Kidney epithelial cell (primary cell): ENCODE data around the gene VAV2. TPM values are rescaled to one million over a fixed set of nuclear protein-coding genes. Genes with fewer than 3 reads are reported as not detected.

ENCODE experiments used
- DNase-seq: peaks from one replicate; pipeline ENCODE4 v3.0.0-alpha.2; 2010; ENCODE audit warnings: low read depth
- H3K27me3 ChIP-seq: 2 replicates; pipeline ENCODE4 v1.6.0; 2011; ENCODE audit warnings: low read length; ENCODE audit not compliant: control insufficient read depth, insufficient read depth
- H3K36me3 ChIP-seq: 2 replicates; pipeline ENCODE4 v1.5.1; 2011; ENCODE audit warnings: low read length; ENCODE audit not compliant: control insufficient read depth, insufficient read depth
- H3K4me3 ChIP-seq: 2 replicates; pipeline ENCODE4 v1.5.1; 2011; ENCODE audit warnings: low read depth, mild to moderate bottlenecking, control low read depth, low read length
- total RNA-seq: library from RNA; depleted of rRNA; stranded (reverse); fragments of >200 nt; gene quantifications from 2 replicates; pipeline ENCODE4 v1.2.3, GENCODE V29; 2015
- TF ChIP-seq, protein P1 (sequence below): IDR thresholded peaks from 2 replicates; pipeline ENCODE4 v1.5.1; 2011; ENCODE audit warnings: mild to moderate bottlenecking, moderate library complexity, low read length, control low read depth, inconsistent platforms; ENCODE audit not compliant: insufficient read depth, poor library complexity, severe bottlenecking

VAV2 gene
- total RNA-seq, 1 donor from 2014 or later: 37.8 TPM

DNA sequence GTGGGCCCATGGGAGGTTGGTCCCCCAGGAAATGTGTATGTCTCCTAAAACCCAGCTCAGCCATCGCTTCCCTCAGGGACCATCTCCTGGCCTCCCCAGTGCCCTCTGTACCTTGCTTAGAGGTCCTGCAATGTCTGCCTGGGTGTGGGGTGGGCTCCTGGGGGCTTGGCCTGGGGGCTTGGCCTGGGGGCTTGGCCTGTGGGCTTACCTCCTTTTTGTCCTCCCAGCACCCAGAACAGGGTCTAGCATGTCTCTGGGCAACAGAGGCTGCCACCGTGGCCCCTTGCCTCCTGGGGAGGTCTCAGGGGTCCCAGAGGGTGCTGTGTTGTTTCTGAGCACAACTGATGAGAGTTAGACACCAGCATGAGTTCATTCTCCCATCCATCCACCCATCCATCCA lies 10.7 kb upstream of the VAV2 start:
- DNase-seq: no peak
- H3K27me3 ChIP-seq: peaks cover 5% of the 10 kb centered on the region
- H3K4me3 ChIP-seq: no peak overlapping the region
- TF ChIP-seq, protein P1, sequence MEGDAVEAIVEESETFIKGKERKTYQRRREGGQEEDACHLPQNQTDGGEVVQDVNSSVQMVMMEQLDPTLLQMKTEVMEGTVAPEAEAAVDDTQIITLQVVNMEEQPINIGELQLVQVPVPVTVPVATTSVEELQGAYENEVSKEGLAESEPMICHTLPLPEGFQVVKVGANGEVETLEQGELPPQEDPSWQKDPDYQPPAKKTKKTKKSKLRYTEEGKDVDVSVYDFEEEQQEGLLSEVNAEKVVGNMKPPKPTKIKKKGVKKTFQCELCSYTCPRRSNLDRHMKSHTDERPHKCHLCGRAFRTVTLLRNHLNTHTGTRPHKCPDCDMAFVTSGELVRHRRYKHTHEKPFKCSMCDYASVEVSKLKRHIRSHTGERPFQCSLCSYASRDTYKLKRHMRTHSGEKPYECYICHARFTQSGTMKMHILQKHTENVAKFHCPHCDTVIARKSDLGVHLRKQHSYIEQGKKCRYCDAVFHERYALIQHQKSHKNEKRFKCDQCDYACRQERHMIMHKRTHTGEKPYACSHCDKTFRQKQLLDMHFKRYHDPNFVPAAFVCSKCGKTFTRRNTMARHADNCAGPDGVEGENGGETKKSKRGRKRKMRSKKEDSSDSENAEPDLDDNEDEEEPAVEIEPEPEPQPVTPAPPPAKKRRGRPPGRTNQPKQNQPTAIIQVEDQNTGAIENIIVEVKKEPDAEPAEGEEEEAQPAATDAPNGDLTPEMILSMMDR: no peak
- H3K36me3 ChIP-seq: no peaks in the 10 kb centered on the region

DNA sequence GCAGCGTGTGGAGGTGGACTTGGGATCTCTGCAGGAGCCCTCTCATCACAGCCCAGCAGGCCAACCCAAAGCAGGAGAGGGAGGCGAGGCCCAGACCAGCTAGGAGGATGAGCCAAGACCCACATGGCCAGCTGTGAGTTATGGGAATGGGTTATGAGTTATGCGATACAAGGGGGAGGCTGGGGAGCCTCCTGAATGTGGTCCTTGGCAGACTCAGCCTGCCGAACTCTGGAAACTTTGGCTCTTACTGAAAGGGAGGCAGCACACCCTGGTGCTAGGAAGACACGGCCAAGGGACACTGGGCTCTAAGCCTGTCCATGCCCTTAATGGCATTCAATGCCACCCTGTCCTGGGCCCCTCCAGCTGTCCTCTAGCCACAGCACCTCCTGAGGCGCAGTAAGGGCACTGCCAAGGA lies 7.7 kb upstream of the VAV2 start:
- Histone ChIP-seq H3K27me3 (peaks cover 2% of the 10 kb centered on the region), H3K36me3 (no peaks in the 10 kb centered on the region), H3K4me3 (no peak overlapping the region)
- TF ChIP-seq, protein P1: no peak
- DNase-seq: no peak

DNA sequence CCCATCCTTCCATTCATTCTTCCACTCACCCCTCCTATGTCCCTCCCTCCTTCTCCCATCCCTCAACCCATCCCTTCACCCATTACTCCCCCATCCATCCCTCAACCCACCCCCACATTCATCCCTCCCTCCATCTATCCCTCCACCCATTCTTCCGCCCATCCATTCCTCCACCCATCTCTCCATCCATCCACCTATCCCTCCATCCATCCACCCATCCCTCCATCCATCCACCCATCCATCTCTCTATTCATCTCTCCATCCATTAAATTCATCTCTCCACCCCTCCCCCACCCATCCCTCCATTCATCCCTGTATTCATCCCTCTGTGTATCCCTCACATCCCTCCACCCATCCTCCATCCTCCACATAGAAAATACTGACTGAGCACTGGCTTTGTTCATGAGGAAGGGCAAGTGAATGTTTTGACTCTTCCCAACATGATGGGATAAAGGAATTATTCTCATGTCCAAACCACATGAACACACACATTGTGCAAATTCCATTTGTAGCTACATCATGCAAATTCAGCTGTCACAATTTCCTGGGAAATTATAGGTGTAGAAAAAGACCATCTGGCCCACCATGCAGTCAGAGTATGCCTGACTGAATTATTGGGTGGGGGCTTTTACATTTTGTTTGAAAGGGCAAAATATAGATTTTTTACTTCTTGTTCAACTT lies 6.9 kb upstream of the VAV2 start:
- TF ChIP-seq, protein P1: no peak
- H3K4me3 ChIP-seq: no peak overlapping the region
- no peaks in the 10 kb centered on the region for H3K27me3 ChIP-seq
- no peaks in the 10 kb centered on the region for H3K36me3 ChIP-seq
- no peak for DNase-seq

DNA sequence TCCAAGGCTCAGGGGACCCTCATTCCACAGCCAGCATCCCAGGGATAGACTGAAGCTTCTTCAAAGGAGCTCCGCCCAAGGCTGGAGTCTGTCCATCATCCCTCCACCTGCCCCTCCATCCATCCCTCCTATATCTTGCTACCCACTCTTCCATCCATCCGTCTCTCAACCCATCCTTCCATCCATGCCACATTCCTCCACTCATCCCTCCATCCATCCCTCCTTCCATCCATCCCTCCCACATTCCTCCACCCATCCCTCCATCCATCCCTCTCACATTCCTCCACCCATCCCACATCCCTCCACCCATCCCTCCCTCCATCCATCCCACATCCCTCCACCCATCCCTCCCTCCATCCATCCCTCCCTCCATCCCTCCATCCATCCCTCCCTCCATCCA lies 5.5 kb upstream of the VAV2 start:
- Histone ChIP-seq H3K36me3 (no peaks in the 10 kb centered on the region), H3K27me3 (no peaks in the 10 kb centered on the region), H3K4me3 (no peak overlapping the region)
- TF ChIP-seq, protein P1: no peak
- DNase-seq: no peak

DNA sequence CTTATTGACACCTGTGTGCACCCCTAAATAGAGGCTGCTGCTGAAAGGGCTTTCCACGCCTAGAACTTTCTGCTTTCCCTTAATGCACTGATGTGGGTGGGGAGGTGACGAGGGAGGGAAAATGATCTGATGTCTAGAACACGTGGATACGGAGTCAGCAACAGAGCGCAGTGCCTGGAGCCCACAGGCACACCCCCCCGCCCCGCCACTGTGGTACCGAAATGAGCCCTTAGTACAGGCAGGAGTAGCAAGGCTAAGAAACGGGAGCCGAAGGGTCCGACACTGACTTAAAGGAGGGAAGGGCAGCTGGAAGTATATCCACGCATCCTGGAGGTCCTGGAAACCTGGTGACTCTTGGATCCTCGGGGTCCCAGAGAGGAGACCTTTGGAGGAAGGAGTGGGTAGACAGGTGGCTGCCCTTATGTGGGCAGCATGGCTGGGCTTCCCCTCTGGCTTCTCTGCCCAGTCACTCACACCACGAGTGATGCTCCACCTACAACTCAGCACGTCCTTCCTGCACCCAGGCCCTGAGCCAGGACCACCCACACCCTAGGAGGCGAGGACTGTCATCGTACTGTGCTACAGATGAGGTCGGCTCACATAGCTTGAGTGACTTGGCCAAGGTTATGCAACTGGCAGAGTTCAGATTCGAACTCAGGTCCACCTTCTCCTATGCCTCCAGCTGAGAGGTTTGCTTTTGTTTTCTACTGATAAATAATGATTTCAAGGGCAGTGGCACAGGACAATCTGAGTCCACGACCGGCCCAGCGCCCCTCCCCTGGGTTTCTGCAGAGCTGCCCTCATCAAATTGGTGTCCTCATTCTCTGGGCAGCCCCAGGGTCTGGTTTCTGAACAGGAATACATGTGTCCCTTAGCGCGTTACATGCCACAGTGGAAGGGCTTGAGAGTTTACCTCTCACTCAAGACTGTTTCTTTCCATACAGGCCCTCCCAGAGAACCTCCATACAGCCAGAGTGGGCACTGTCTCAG lies 4.7 kb upstream of the VAV2 start:
- no peaks in the 10 kb centered on the region for H3K36me3 ChIP-seq
- DNase-seq: no peak
- TF ChIP-seq, protein P1: no peak
- no peaks in the 10 kb centered on the region for H3K27me3 ChIP-seq
- no peak overlapping the region for H3K4me3 ChIP-seq
